Type B pancreatic cell (in vitro differentiated cells): Measurements from ENCODE around the gene PTGS2. TPM values are rescaled to one million over a fixed set of nuclear protein-coding genes. Genes with fewer than 3 reads are reported as not detected.

Experiments used
- DNase-seq: peaks from one replicate; pipeline ENCODE4 v3.0.0; 2021; ENCODE audit warnings: mixed read lengths; ENCODE audit not compliant: unreplicated experiment; ENCODE audit errors: extremely low spot score
- H3K27ac Mint-ChIP-seq: 2 replicates; pipeline ENCODE4 v1.8.0; 2021; ENCODE audit warnings: mild to moderate bottlenecking, mixed read lengths
- H3K27me3 Mint-ChIP-seq: 2 replicates; pipeline ENCODE4 v1.8.0; 2021; ENCODE audit warnings: mixed read lengths
- H3K36me3 Mint-ChIP-seq: 2 replicates; pipeline ENCODE4 v1.8.0; 2021; ENCODE audit warnings: mixed read lengths
- H3K4me1 Mint-ChIP-seq: one replicate; pipeline ENCODE4 v1.8.0; 2021; ENCODE audit warnings: mixed read lengths; ENCODE audit not compliant: unreplicated experiment
- H3K4me3 Mint-ChIP-seq: 2 replicates; pipeline ENCODE4 v1.8.0; 2021; ENCODE audit warnings: mild to moderate bottlenecking, mixed read lengths
- H3K9me3 Mint-ChIP-seq: 2 replicates; pipeline ENCODE4 v1.8.0; 2021; ENCODE audit warnings: mixed read lengths
- total RNA-seq: library from RNA; stranded (reverse); gene quantifications from 2 replicates; pipeline ENCODE4 v1.2.1, GENCODE V29; 2021; ENCODE audit warnings: low replicate concordance
- TF ChIP-seq, protein P1 (sequence below): fragments of 200-600 bp; sonication (generic); conservative IDR thresholded peaks from 2 replicates; pipeline ENCODE4 v1.5.0; 2021; ENCODE audit warnings: antibody characterized with exemption, mild to moderate bottlenecking

Gene PTGS2
- total RNA-seq, 1 donor from 2014 or later: 2.2 TPM

DNA sequence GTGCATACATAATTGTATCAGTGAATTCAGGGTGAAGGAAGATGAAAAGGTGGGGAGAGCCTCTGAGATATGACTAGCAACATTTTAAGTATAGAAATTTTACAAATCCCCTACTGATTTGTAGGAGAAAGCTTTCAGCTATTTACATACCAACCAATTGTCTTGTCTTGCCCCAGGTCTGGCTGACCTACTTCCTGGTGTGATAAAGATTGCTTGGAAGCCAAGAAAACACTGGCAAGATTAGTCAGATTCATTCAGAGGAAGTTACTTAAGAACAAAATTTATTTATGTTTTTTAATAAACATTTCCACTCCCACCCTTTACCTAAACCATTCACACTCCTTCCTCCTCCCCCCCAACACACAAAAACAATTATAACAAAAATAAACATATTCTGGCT is 17.5 kb downstream of the PTGS2 start:
- Mint-ChIP-seq H3K36me3 (no peaks in the 10 kb centered on the region), H3K27me3 (peaks cover 2% of the 10 kb centered on the region), H3K4me1 (no peaks in the 10 kb centered on the region), H3K4me3 (no peak overlapping the region), H3K9me3 (no peaks in the 10 kb centered on the region), H3K27ac (no peak overlapping the region)
- TF ChIP-seq, protein P1, sequence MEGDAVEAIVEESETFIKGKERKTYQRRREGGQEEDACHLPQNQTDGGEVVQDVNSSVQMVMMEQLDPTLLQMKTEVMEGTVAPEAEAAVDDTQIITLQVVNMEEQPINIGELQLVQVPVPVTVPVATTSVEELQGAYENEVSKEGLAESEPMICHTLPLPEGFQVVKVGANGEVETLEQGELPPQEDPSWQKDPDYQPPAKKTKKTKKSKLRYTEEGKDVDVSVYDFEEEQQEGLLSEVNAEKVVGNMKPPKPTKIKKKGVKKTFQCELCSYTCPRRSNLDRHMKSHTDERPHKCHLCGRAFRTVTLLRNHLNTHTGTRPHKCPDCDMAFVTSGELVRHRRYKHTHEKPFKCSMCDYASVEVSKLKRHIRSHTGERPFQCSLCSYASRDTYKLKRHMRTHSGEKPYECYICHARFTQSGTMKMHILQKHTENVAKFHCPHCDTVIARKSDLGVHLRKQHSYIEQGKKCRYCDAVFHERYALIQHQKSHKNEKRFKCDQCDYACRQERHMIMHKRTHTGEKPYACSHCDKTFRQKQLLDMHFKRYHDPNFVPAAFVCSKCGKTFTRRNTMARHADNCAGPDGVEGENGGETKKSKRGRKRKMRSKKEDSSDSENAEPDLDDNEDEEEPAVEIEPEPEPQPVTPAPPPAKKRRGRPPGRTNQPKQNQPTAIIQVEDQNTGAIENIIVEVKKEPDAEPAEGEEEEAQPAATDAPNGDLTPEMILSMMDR: no peak
- no peak for DNase-seq

DNA sequence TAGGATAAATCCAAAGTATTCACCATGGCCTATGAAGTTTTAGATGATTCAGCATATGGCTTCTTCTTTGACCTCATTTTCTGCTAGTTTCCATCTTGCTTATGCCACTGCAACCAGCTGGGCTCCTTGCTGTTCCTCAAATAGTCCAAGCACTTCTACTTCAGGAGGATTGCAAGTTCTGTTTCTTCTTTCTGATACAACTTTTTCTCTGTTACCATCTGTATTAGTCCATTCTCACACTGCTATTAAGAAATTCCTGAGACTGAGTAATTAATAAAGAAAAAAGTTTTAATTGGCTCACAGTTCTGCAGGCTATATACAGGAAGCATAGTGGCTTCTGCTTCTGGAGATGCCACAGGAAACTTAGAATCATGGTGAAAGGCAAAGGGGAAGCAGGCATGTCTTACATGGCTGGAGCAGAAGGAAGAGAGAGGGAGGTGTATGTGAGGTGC is 20.3 kb downstream of the PTGS2 start:
- Mint-ChIP-seq H3K36me3 (no peaks in the 10 kb centered on the region), H3K9me3 (no peaks in the 10 kb centered on the region)

DNA sequence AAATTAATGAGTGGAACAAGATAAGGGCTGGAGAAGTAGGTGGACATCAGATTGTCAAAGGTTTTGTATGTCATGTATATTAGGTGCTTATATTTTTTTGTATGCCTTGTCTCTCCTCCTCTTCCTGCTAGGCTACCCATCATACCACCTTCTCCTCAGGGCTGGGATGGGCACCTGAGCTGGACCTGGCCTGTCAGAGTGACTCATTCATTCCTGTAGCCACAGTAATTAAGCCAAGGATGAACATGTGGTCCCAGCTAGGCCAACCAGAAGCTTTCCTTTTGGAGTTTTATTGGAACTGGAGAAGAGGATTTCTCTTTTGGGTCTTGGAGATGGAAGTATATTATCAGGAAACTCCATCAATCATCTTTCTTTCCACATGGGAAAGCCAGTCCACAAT is 21.2 kb downstream of the PTGS2 start:
- no peak for DNase-seq
- Mint-ChIP-seq H3K27ac (no peak overlapping the region), H3K36me3 (no peaks in the 10 kb centered on the region), H3K27me3 (no peaks in the 10 kb centered on the region), H3K4me1 (no peaks in the 10 kb centered on the region), H3K4me3 (no peak overlapping the region), H3K9me3 (no peaks in the 10 kb centered on the region)
- TF ChIP-seq, protein P1: no peak

More for the DNA sequence above, 20.3 kb downstream of the PTGS2 start:
- no peak for DNase-seq
- Mint-ChIP-seq H3K27ac (no peak overlapping the region), H3K27me3 (no peaks in the 10 kb centered on the region), H3K4me3 (no peak overlapping the region), H3K4me1 (no peaks in the 10 kb centered on the region)
- TF ChIP-seq, protein P1: no peak

DNA sequence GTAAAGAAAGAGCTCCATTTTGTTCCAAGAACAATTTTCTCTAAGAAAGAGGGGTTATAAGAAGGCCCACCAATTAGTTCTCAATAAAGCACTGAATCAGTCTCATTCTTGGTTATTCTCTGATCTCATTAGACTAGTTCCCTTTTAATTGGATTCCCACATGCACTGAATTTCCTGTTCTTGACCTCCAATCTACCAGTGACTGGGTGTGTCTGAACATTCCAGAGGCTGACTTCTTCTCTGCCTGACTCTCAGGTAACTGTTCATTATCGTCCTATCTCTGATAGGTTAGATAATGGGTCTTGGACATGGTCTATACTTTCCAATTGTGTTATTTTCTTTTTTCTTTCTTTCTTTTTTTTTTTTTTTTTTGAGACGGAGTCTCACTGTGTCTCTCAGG is 22.7 kb downstream of the PTGS2 start:
- Mint-ChIP-seq H3K9me3 (no peaks in the 10 kb centered on the region), H3K4me1 (no peaks in the 10 kb centered on the region), H3K27ac (no peak overlapping the region), H3K27me3 (peaks cover 3% of the 10 kb centered on the region), H3K4me3 (no peak overlapping the region), H3K36me3 (no peaks in the 10 kb centered on the region)
- TF ChIP-seq, protein P1: no peak
- no peak for DNase-seq

DNA sequence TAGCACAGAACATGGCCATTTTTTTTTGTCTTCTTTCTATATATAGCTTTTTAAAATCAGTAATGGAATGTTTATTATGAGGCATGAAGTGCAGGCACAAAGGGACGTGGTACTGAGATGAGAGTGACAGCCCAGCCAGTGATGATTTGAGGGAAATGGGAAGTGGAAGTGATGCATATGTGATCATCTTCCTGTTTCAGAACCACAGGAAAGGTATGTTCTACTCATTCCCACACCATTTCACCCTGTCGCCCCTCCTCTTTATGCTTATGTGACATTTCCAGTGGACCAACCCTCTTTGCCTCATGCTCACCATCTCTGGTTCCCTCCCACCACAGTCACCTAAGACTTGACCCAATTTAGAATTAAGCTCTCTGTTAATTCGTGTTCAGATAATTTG is 24.3 kb downstream of the PTGS2 start:
- no peak for DNase-seq

More for the DNA sequence above, 24.3 kb downstream of the PTGS2 start:
- no peak overlapping the region for H3K27ac Mint-ChIP-seq
- H3K9me3 Mint-ChIP-seq: no peaks in the 10 kb centered on the region
- TF ChIP-seq, protein P1: no peak
- H3K4me1 Mint-ChIP-seq: no peaks in the 10 kb centered on the region
- no peak overlapping the region for H3K4me3 Mint-ChIP-seq
- peaks cover 3% of the 10 kb centered on the region for H3K27me3 Mint-ChIP-seq
- H3K36me3 Mint-ChIP-seq: no peaks in the 10 kb centered on the region
